Prostate gland (tissue), 2 donors: ENCODE data around the gene LRRC73. TPM values are rescaled to one million over a fixed set of nuclear protein-coding genes. Genes with fewer than 3 reads are reported as not detected.

ENCODE experiments used
- DNase-seq: peaks from one replicate; pipeline ENCODE4 v3.0.0-alpha.2; 2019; ENCODE audit warnings: low spot score
- H3K27ac ChIP-seq, 2 donors: fragments of 200-600 bp; sonication (generic); 2 replicates each; pipeline ENCODE4 v1.5.1; 2017 to 2019
- H3K27me3 ChIP-seq: fragments of 200-600 bp; sonication (generic); replicated peaks from 2 replicates; pipeline ENCODE4 v1.5.1; 2019; ENCODE audit not compliant: insufficient read depth
- H3K36me3 ChIP-seq, 2 donors: fragments of 200-600 bp; sonication (generic); 1 replicate in 1 of 2; 2 replicates in 1 of 2; pipeline versions ENCODE4 v1.5.1 to v1.8.1; 2017 to 2019
- H3K4me1 ChIP-seq: fragments of 200-600 bp; sonication (generic); replicated peaks from 2 replicates; pipeline ENCODE4 v1.5.1; 2019
- H3K4me3 ChIP-seq, 2 donors: fragments of 200-600 bp; sonication (generic); 2 replicates each; pipeline ENCODE4 v1.5.1; 2017 to 2019
- H3K9me3 ChIP-seq: fragments of 200-600 bp; sonication (generic); 2 replicates; pipeline ENCODE4 v1.5.1; 2017
- POLR2A ChIP-seq: fragments of 450-650 bp; IDR thresholded peaks from one replicate; pipeline ENCODE4 v1.6.1; 2016; ENCODE audit warnings: antibody characterized with exemption, mild to moderate bottlenecking
- POLR2AphosphoS5 ChIP-seq: sonication (generic); formaldehyde crosslinking; IDR thresholded peaks from one replicate; pipeline ENCODE4 v1.6.1; 2017; ENCODE audit warnings: antibody characterized with exemption
- WGBS: methylation state at CpG from one replicate; pipeline ENCODE4 v1.1.5; 2018; 5-methylcytosine and 5-hydroxymethylcytosine counted together
- intact Hi-C: fragments of 100-400 bp; cut with DNase I; formaldehyde crosslinking; loops from one replicate; pipeline ENCODE4 v1.14.2; 2022
- total RNA-seq, 2 donors: library from RNA; depleted of rRNA; stranded (reverse); fragments of >200 nt; gene quantifications; one replicate each; pipeline ENCODE4 v1.1.0, GENCODE V29; 2016
- TF ChIP-seq, protein P1 (sequence below), 4 experiments: fragments of 200-600 bp in 2 of 4; fragments of 450-650 bp in 2 of 4; sonication (generic) in 2 of 4; IDR thresholded peaks; 1 replicate in 3 of 4; 2 replicates in 1 of 4; pipeline ENCODE4 v1.5.1; 2016 to 2019; ENCODE audit warnings: antibody characterized with exemption in 4 of 4, mild to moderate bottlenecking in 2 of 4, moderate library complexity in 2 of 4

LRRC73 gene
- total RNA-seq, 2 donors from 2014 or later: 0.68 to 4.0 TPM

- H3K36me3 ChIP-seq: no peaks in the 10 kb centered on the region
- no peaks in the 10 kb centered on the region for H3K27me3 ChIP-seq
- no peak overlapping the region for H3K27ac ChIP-seq
- H3K4me1 ChIP-seq: peaks cover 26% of the 10 kb centered on the region
- intact Hi-C loops: loop anchor here (10.0 kb wide), 1 partner anchor 229 kb away; no protein-coding TSS in a partner anchor
- 74% methylated on average over 7 of the region's 7 CpGs for WGBS
- no peaks in the 10 kb centered on the region for H3K9me3 ChIP-seq
- no peak overlapping the region for H3K4me3 ChIP-seq
- TF ChIP-seq, protein P1, sequence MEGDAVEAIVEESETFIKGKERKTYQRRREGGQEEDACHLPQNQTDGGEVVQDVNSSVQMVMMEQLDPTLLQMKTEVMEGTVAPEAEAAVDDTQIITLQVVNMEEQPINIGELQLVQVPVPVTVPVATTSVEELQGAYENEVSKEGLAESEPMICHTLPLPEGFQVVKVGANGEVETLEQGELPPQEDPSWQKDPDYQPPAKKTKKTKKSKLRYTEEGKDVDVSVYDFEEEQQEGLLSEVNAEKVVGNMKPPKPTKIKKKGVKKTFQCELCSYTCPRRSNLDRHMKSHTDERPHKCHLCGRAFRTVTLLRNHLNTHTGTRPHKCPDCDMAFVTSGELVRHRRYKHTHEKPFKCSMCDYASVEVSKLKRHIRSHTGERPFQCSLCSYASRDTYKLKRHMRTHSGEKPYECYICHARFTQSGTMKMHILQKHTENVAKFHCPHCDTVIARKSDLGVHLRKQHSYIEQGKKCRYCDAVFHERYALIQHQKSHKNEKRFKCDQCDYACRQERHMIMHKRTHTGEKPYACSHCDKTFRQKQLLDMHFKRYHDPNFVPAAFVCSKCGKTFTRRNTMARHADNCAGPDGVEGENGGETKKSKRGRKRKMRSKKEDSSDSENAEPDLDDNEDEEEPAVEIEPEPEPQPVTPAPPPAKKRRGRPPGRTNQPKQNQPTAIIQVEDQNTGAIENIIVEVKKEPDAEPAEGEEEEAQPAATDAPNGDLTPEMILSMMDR (IDR thresholded peaks at IDR 0.05): no peak
- TF ChIP-seq POLR2A (no peak), POLR2AphosphoS5 (no peak)
- DNase-seq: no peak
Measured at GRCh38 chr6:43493833-43494232, 16.3 kb downstream of the LRRC73 start.

- Histone ChIP-seq H3K27me3 (no peaks in the 10 kb centered on the region), H3K36me3 (no peaks in the 10 kb centered on the region), H3K4me1 (peaks cover 26% of the 10 kb centered on the region), H3K9me3 (no peaks in the 10 kb centered on the region), H3K27ac (peak overlapping the region in 1 of 2 donors; percentile 44), H3K4me3 (no peak overlapping the region)
- TF ChIP-seq, protein P1 (IDR thresholded peaks at IDR 0.05): no peak
- TF ChIP-seq POLR2AphosphoS5 (no peak), POLR2A (no peak)
- no peak for DNase-seq
- 77% methylated on average over 2 of the region's 2 CpGs for WGBS
- intact Hi-C loops: loop anchor here (10.0 kb wide), 1 partner anchor 228 kb away; no protein-coding TSS in a partner anchor
Measured at GRCh38 chr6:43493230-43493629, 16.9 kb downstream of the LRRC73 start.

DNA sequence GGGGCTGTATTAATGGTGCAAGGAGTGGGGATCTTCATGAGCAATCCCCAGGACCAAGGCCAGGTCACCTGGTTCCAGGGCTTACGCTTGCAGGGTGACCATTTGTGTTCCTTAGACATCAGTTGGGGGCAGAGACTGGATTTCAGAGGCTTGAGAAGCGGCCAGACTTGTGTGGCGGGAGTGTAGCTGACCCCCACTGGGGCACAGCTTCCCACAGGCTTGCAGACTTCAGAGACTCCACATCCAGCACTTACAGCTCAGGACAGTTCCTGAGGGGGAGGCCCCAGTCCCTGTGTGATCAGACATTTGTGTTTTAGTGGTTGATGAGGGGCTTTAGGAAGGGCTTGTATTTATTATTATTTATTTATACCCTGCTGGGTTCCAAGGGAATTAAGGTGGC lies 17.5 kb downstream of the LRRC73 start:
- peak overlapping the region in 1 of 2 donors; percentile 44 for H3K27ac ChIP-seq
- TF ChIP-seq POLR2A: no peak
- TF ChIP-seq, protein P1 (IDR thresholded peaks at IDR 0.05): no peak
- no peak for TF ChIP-seq POLR2AphosphoS5
- intact Hi-C loops: loop anchor here (10.0 kb wide), 1 partner anchor 228 kb away; no protein-coding TSS in a partner anchor
- DNase-seq: no peak
- H3K4me3 ChIP-seq: no peak overlapping the region
- H3K9me3 ChIP-seq: no peaks in the 10 kb centered on the region
- H3K27me3 ChIP-seq: no peaks in the 10 kb centered on the region
- WGBS: 60% methylated on average over 3 of the region's 3 CpGs
- no peaks in the 10 kb centered on the region for H3K36me3 ChIP-seq
- H3K4me1 ChIP-seq: peaks cover 26% of the 10 kb centered on the region

GRCh38 chr6:43491750-43492661 lies 18.1 kb downstream of the LRRC73 start:
- TF ChIP-seq POLR2AphosphoS5 (peak; percentile 71), POLR2A (no peak)
- TF ChIP-seq, protein P1 (IDR thresholded peaks at IDR 0.05): no peak
- DNase-seq: peak; percentile 84
- H3K27ac ChIP-seq: peak overlapping the region in 1 of 2 donors; percentile 44
- intact Hi-C loops: loop anchor here (10.0 kb wide), 1 partner anchor 227 kb away; no protein-coding TSS in a partner anchor
- peaks cover 29% of the 10 kb centered on the region for H3K4me1 ChIP-seq
- WGBS: 14% methylated on average over 8 of the region's 10 CpGs
- H3K4me3 ChIP-seq: no peak overlapping the region
- no peaks in the 10 kb centered on the region for H3K9me3 ChIP-seq
- H3K36me3 ChIP-seq: no peaks in the 10 kb centered on the region
- no peaks in the 10 kb centered on the region for H3K27me3 ChIP-seq
